HAP-1 (cell line): ENCODE measurements around the gene ABAT.
A peak's percentile ranks its signal among the peaks of the same experiment; 100 is the strongest.

Source experiments
- DNase-seq, 2 experiments: peaks; one replicate each; pipeline ENCODE4 v3.0.0-alpha.2; 2016 to 2020; ENCODE audit warnings: low spot score in 2 of 2
- H3K27me3 ChIP-seq: fragments of 250-450 bp; sonication (Bioruptor Pico); 2 replicates; pipeline ENCODE4 v1.5.1; 2020; ENCODE audit warnings: low read depth, mild to moderate bottlenecking, moderate library complexity
- H3K36me3 ChIP-seq: fragments of 250-450 bp; sonication (Bioruptor Pico); replicated peaks from 2 replicates; pipeline ENCODE4 v1.5.1; 2020; ENCODE audit warnings: mild to moderate bottlenecking
- H3K4me1 ChIP-seq: fragments of 250-450 bp; sonication (Bioruptor Pico); 2 replicates; pipeline ENCODE4 v1.5.1; 2020; ENCODE audit warnings: mild to moderate bottlenecking
- H3K4me3 ChIP-seq: fragments of 250-450 bp; sonication (Bioruptor Pico); 2 replicates; pipeline ENCODE4 v1.5.1; 2020; ENCODE audit warnings: mild to moderate bottlenecking, moderate library complexity
- H3K9me3 ChIP-seq: fragments of 250-450 bp; sonication (Bioruptor Pico); 2 replicates; pipeline ENCODE4 v1.5.1; 2020; ENCODE audit warnings: mild to moderate bottlenecking, moderate library complexity
- in situ Hi-C: fragments of 300-500 bp; cut with MboI; formaldehyde crosslinking; loops from 3 replicates; pipeline ENCODE4 v1.14.3; 2020; ENCODE audit warnings: low sequenced_read_pairs, inconsistent platforms, mixed read lengths

ABAT gene

GRCh38 chr16:8663192-8664089 lies 11.0 kb upstream of the ABAT start:
- Histone ChIP-seq H3K4me3 (no peak overlapping the region), H3K27me3 (no peaks in the 10 kb centered on the region), H3K36me3 (no peaks in the 10 kb centered on the region), H3K4me1 (no peaks in the 10 kb centered on the region), H3K9me3 (no peaks in the 10 kb centered on the region)
- no peak for DNase-seq
- in situ Hi-C loops, result loop anchor here (5.0 to 25.0 kb wide), 2 partner anchors 129 to 474 kb away; no protein-coding TSS in a partner anchor

DNA sequence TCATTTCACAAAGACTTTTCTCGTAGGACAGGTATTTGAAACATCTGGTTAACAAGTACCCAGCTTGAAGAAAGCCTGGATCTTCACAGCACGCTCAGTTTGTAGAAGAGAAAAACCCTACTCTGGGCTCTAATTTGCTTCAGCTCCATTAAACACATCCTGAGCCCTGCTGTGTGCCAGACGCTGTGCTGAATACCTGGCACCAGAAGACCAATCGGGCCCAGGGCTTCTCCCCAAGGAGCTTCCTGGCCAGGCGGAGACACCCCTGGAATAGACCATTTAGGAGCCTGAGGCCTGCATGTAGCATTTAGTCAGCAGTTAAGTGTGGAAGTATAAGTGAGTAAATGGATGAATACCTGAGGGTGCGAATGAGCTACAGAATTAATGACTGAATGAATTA lies 8.9 kb upstream of the ABAT start:
- no peak for DNase-seq
- Histone ChIP-seq H3K4me3 (no peak overlapping the region), H3K4me1 (no peaks in the 10 kb centered on the region), H3K9me3 (no peaks in the 10 kb centered on the region), H3K36me3 (no peaks in the 10 kb centered on the region), H3K27me3 (no peaks in the 10 kb centered on the region)
- in situ Hi-C loops, result loop anchor here (25.0 kb wide), 1 partner anchor 472 kb away; no protein-coding TSS in a partner anchor

GRCh38 chr16:8667492-8667891 lies 6.9 kb upstream of the ABAT start:
- Histone ChIP-seq H3K36me3 (no peaks in the 10 kb centered on the region), H3K27me3 (no peaks in the 10 kb centered on the region), H3K9me3 (no peaks in the 10 kb centered on the region), H3K4me3 (no peak overlapping the region), H3K4me1 (no peaks in the 10 kb centered on the region)
- in situ Hi-C loops, result loop anchor here (25.0 kb wide), 1 partner anchor 470 kb away; no protein-coding TSS in a partner anchor
- no peak for DNase-seq

GRCh38 chr16:8668113-8668512 lies 6.3 kb upstream of the ABAT start:
- Histone ChIP-seq H3K27me3 (no peaks in the 10 kb centered on the region), H3K36me3 (no peaks in the 10 kb centered on the region), H3K9me3 (no peaks in the 10 kb centered on the region), H3K4me3 (no peak overlapping the region), H3K4me1 (no peaks in the 10 kb centered on the region)
- DNase-seq, result no peak
- in situ Hi-C loops, result loop anchor here (25.0 kb wide), 1 partner anchor 469 kb away; no protein-coding TSS in a partner anchor

- Histone ChIP-seq H3K36me3 (no peaks in the 10 kb centered on the region), H3K9me3 (no peaks in the 10 kb centered on the region), H3K4me3 (no peak overlapping the region), H3K27me3 (no peaks in the 10 kb centered on the region), H3K4me1 (peaks cover 5% of the 10 kb centered on the region; the same call in 1 of the 2 replicates)
- in situ Hi-C loops, result loop anchor here (25.0 kb wide), 1 partner anchor 468 kb away; no protein-coding TSS in a partner anchor
- DNase-seq, result no peak
Observed at GRCh38 chr16:8669481-8669880, 4.9 kb upstream of the ABAT start.

DNA sequence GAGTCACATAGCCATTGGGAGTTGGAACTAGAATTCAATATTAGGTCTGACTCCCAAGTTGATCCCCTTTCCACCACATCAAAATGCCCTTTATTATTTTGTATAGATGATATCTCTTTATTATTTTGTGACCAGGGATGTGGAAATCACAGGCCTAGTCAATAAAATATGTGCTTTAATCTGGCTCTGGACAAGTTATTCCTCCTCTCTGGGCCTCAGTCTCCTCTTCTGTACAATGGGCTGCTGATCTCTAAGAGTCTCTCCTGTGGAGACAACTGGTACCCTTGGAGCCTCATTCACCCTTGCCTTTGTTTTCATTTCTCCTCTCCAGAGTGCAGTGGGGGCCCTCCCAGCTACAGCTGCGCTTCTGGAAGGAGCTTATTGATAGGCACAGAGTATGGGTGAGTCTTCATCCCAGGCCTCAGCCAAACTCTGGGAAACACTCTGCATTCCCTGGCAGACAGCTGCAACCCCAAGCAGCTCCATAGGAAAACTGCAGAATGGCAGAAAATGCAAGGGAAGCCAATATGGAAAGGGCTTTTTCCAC lies 4.3 kb upstream of the ABAT start:
- no peak overlapping the region for H3K4me3 ChIP-seq
- H3K4me1 ChIP-seq, result peaks cover 5% of the 10 kb centered on the region; the same call in 1 of the 2 replicates
- no peaks in the 10 kb centered on the region for H3K36me3 ChIP-seq
- no peak for DNase-seq
- no peaks in the 10 kb centered on the region for H3K27me3 ChIP-seq
- in situ Hi-C loops, result loop anchor here (25.0 kb wide), 1 partner anchor 467 kb away; no protein-coding TSS in a partner anchor
- H3K9me3 ChIP-seq, result no peaks in the 10 kb centered on the region

GRCh38 chr16:8673611-8674412 lies 605 bp upstream of the ABAT start:
- Histone ChIP-seq H3K4me1 (peaks cover 5% of the 10 kb centered on the region; the same call in 1 of the 2 replicates), H3K9me3 (no peaks in the 10 kb centered on the region), H3K4me3 (peak overlapping the region; percentile 62), H3K36me3 (no peaks in the 10 kb centered on the region), H3K27me3 (no peaks in the 10 kb centered on the region)
- DNase-seq, result no peak
- in situ Hi-C loops, result loop anchor here (25.0 kb wide), 1 partner anchor 463 kb away; no protein-coding TSS in a partner anchor

DNA sequence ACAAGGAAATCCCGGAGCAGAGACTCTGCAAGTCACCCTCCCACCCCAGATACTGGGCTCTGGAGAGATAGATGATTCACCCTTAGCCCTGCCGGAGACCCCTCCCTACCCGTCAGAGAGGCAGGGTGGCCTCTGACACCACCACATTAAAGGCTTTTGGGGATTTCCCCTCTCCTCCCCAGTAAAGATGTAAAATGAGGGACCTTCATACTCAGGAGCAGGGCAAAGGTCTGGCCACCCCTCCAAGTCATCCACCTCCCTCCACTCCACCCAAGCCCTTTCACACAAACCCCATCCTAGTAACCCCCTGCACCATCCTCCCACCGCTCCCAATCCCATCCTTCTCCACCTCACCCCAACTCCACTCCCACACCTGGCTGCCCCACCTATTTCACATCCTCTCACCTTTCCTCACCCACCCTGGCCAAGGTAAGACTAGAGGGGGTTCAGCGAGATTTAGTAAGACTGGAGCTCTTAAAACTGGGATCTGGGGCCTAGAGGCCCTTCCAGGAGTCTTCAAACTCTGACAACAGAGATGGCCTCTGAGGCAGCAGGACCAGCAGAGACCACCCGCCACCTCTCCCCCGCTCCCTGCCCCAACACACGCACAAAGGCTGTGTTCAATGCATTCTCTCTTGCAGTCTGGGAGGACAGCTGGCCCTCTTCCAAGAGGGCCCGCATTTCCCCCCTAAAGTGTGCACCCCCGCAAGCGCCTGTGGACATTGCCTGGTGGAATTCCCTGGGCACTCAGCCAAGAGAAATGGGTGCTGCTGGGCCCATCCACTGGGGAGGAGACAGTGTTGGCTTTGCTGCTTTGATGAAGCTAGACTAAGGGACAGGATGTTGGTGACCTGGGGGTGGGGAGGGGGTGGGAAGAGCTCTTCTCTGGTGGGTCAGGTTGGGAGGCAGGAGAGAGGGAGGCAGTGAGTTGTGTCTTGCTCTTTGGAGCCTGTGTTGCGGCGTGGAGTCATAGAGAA lies 1.1 kb downstream of the ABAT start:
- no peak for DNase-seq
- Histone ChIP-seq H3K9me3 (no peaks in the 10 kb centered on the region; the same call in 1 of the 2 replicates), H3K4me3 (peak overlapping the region; percentile 62), H3K27me3 (no peaks in the 10 kb centered on the region), H3K4me1 (peaks cover 5% of the 10 kb centered on the region; the same call in 1 of the 2 replicates), H3K36me3 (no peaks in the 10 kb centered on the region)
- in situ Hi-C loops, result no loop called here

DNA sequence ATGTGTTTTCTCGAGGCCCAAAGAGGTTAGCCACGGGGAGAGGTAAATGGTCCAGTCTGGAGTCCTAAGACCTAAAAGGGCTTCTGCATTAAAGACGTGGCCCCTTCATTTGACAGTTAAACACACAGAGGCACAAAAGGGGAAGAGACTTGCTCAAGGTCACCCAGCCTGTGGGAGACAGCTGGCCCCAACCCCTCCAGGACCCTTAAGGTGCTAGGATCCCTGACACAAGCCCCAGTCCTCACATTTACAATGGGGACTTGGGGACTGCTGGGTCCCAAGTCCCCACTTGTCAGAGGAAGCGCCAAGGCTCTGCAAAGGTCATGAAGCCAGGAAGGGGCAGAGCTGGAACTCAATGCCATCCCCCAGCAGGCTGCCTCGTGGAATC lies 1.7 kb downstream of the ABAT start:
- Histone ChIP-seq H3K36me3 (no peaks in the 10 kb centered on the region), H3K27me3 (no peaks in the 10 kb centered on the region), H3K4me3 (no peak overlapping the region), H3K9me3 (no peaks in the 10 kb centered on the region; the same call in 1 of the 2 replicates), H3K4me1 (peaks cover 5% of the 10 kb centered on the region; the same call in 1 of the 2 replicates)
- no peak for DNase-seq
- in situ Hi-C loops, result no loop called here

GRCh38 chr16:8676737-8677375 lies 2.4 kb downstream of the ABAT start:
- in situ Hi-C loops, result no loop called here
- H3K9me3 ChIP-seq, result no peaks in the 10 kb centered on the region; the same call in 1 of the 2 replicates
- no peaks in the 10 kb centered on the region for H3K36me3 ChIP-seq
- peaks cover 5% of the 10 kb centered on the region; the same call in 1 of the 2 replicates for H3K4me1 ChIP-seq
- H3K27me3 ChIP-seq, result no peaks in the 10 kb centered on the region
- H3K4me3 ChIP-seq, result no peak overlapping the region
- peak in 1 of 2 experiments; percentile 24 for DNase-seq

GRCh38 chr16:8677481-8677880 lies 3.1 kb downstream of the ABAT start:
- Histone ChIP-seq H3K36me3 (no peaks in the 10 kb centered on the region), H3K27me3 (no peaks in the 10 kb centered on the region), H3K4me1 (peaks cover 5% of the 10 kb centered on the region; the same call in 1 of the 2 replicates), H3K4me3 (no peak overlapping the region), H3K9me3 (no peaks in the 10 kb centered on the region; the same call in 1 of the 2 replicates)
- DNase-seq, result no peak
- in situ Hi-C loops, result no loop called here
